ENCODE results near the gene SORBS1. TPM values are rescaled to one million over a fixed set of nuclear protein-coding genes. Genes with fewer than 3 reads are reported as not detected.

SORBS1 gene
- total RNA-seq, 1 donor from 2014 or later = 431 TPM

DNA sequence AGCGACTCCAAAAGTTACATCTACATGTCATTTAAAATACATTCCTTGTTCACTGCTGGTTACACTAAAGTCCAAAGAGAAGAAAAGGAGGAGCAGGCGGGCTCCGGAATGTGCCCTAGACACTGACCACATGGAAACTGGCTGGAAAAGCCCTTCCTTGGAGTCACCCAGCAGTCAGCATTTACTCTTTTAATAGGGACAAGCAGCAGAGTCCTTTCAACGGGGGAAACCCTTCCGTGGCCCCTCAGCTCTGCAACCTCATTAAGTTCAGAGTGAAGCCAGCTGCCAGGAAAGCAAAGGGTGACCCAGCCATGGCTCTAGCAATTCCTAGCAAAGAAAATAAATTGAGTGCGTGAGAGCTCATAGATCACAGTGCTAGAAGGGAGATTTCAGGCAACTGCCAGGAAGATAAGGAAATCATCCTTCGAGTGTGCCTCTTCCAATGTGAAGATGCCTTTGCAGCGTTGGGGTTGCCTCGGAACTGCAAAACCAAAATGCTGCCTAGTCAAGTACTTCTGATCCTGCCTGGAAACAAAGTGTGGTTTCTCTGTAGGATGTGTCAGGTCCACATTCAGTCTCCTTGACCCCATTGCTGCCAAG is 101.6 kb downstream of the SORBS1 start:
- no peak for DNase-seq (ENCODE audit: low spot score)

GRCh38 chr10:95458871-95459270 is 102.3 kb downstream of the SORBS1 start:
- no peak for DNase-seq (ENCODE audit: low spot score)

GRCh38 chr10:95458014-95458413 is 103.2 kb downstream of the SORBS1 start:
- DNase-seq (ENCODE audit: low spot score) = no peak

GRCh38 chr10:95457319-95457886 is 103.8 kb downstream of the SORBS1 start:
- DNase-seq (ENCODE audit: low spot score) = no peak

DNA sequence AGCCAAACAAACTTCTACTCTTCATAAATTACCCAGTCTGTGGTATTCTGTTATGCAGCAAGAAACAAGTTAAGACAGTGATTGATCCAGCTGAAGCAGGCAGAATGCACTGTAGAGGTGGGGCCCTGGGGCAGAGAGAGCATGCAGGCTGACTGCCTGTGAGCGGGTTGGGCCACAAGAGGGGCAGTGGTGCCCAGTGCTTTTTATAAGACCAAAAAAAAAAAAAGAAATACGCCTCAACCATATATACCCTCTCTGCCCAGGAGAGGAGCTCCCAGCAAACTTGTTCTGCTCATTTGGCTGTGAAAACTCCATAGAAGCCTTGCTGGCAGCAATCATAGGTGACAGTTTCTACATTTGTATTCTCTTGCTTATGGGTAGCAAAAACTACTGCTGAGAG is 104.7 kb downstream of the SORBS1 start:
- DNase-seq (ENCODE audit: low spot score) = no peak

DNA sequence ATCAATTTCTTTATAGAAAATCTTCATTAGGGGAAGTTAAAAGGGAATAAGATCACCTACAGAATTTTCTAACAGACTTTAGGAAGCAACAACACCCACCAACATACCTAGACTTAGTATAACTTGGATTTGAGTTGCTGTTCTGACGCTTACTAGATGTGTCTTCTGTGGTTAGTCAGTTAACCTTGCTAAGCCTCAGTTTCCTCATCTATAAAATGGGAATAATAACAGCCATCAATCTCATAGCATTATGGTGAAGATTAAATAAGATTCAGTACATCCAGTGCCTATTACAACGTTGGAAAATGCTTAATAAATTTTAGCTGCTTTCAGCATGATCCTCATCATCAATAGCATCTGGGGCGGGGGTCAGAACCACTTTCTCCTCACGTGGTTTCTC is 106.2 kb downstream of the SORBS1 start:
- no peak for DNase-seq (ENCODE audit: low spot score)

DNA sequence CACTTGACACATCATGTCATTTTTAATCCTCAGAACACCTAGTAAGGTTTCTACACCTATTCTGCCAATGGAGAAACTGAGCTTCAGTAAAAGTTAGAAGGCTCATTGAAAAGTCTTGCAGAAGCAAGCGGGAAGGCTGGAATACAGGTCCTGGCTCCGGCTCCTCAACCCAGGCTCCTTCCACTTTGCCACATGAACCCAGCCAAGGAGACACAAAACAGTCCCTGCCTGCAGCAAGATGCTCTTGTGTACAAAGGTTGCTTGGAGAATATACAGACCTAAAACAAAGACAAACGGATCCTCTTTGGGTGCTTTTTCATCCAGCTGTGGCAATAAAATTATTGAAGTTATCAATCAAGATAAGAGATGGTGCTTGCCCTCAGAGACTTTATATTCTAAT is 106.8 kb downstream of the SORBS1 start:
- DNase-seq (ENCODE audit: low spot score) = no peak

GRCh38 chr10:95451568-95452524 is 109.3 kb downstream of the SORBS1 start:
- no peak for DNase-seq (ENCODE audit: low spot score)

DNA sequence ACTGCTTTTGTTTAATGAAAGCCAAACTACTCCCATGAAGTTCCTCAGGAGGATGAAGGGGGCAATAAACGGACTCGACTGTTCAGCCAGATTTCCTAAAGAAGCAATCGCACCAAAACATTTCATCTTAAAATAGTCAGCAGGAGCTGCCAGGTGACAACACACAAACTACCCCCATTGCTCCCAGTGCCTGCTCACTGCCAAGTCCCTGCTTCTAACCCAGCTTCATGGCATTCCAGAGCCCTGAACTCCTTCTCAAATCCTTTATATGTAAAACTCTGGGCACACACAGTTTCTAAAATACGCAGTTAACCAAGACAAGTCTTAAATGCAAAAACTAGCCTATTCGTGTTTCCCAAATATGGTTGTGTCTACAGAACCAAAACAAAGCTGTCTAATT is 110.0 kb downstream of the SORBS1 start:
- DNase-seq (ENCODE audit: low spot score) = no peak

- DNase-seq (ENCODE audit: low spot score) = no peak
Observed at GRCh38 chr10:95450188-95450587, 111.0 kb downstream of the SORBS1 start.

DNA sequence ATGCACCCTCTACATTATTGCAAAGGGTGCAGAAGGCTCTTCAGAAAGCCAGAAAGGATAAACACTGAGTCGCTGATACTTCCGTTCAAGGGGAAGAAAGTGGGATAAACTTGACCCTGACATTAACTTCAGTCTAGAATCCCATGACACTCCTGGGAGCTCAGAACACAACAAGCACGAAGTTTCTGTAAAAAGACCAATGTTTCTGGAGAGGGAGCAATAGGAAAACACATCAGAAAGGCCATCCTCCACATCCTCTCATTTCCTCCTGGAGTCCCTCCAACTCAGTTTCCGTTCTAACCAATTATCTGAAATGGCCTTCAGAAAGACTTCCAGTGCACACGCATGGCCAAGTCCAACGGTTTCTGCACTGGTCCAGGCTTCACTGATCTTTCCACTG is 113.5 kb downstream of the SORBS1 start:
- DNase-seq (ENCODE audit: low spot score) = no peak

DNA sequence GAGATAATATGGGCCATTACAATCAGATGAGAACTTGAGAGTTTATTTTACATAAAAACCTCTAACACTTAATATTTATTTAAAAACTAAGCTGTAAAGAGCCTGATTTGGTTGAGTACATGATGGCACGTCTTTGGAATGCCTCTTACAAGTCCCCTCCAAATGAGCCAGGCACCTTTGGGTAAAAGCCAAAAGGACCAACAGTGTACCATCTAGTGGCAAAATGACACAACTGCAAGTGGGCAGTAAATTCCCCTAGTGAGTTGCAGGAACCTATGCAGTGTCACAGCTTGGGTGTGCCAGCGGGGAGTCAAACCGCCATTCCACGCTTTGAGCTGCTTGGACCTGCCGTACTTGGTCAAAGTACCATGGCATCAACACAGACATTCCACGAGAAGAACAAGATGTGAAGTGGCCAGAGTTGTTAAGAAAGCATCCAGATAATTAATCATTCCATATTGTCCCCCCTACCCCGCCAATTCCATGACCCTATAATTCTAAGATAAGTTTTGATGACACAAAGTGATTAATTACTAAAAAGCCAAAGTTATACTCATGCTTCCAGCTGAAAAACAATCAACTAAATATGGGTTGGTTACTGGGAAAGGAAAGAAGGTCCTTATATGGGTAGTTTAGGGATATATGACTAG is 115.2 kb downstream of the SORBS1 start:
- peak; percentile 60 for DNase-seq (ENCODE audit: low spot score)

DNA sequence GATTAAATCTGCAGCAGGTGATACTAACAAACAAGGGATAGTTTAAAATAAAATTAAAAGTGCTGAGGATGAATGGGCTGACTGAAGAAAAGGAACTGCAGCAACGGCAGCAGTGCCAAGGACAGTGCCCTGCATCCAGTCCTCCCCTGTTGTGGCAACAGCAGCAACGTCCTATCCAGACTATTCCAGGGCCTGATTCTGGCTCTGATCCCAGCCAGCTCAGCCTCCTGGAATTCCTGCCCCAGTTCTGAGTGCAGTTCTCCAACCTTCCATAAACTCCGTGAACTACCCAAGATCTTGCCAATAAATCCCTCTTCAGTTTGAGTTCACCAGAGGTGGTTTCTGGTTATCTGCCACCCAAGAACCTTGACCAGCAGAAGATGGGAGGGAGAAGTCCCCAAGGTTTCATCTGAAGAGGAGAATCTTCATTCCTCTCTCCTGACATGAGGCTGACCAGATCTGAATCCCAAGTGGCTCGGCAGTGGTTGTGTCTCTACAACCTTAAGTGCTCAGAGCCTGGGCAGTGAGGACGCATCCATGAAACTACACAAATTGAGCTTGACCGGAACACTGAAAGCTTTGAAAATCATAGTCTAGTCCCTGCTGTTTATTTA is 115.8 kb downstream of the SORBS1 start:
- DNase-seq (ENCODE audit: low spot score) = peak; percentile 83

DNA sequence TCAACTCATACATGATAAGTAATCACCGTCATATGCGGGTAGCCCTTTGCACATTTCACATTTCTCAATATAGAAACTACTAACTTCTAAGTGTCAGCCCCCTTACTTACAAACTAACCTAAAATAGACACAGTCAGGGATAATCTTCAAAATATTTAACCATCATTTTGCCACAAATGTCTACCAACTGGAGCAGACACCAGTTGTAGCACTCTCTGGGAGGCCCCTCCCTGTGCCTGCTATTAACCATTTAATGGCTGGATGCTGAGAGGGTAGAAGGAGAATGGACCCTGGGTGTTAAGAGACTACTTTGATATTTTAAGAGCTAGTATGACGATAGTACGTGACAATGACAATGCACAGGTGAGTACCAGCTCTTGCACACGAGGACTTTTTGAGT is 116.4 kb downstream of the SORBS1 start:
- no peak for DNase-seq (ENCODE audit: low spot score)

- no peak for DNase-seq (ENCODE audit: low spot score)
Observed at GRCh38 chr10:95443636-95444035, 117.5 kb downstream of the SORBS1 start.

DNA sequence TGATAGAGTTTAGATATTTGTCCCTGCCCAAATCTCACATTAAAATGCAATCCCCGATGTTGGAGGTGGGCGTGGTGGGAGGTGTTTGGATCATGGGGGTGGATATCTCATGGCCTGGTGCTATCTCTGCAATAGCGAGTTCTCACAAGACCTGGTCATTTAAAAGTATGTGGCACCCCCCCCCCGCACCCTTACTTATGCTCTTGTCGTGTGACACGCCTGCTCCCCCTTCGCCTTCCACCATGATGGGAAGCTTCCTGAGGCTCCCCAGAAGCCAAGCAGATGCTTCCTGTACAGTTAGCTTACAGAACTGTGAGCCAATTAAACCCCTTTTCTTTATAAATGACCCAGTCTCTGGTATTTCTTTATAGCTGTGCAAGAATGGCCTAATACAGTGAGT is 118.8 kb downstream of the SORBS1 start:
- no peak for DNase-seq (ENCODE audit: low spot score)

GRCh38 chr10:95441547-95441923 is 119.6 kb downstream of the SORBS1 start:
- no peak for DNase-seq (ENCODE audit: low spot score)

GRCh38 chr10:95440756-95441546 is 120.2 kb downstream of the SORBS1 start:
- DNase-seq (ENCODE audit: low spot score) = no peak

GRCh38 chr10:95440038-95440725 is 121.0 kb downstream of the SORBS1 start:
- no peak for DNase-seq (ENCODE audit: low spot score)

- DNase-seq (ENCODE audit: low spot score) = no peak
Observed at GRCh38 chr10:95438781-95439180, 122.4 kb downstream of the SORBS1 start.

- DNase-seq (ENCODE audit: low spot score) = no peak
Observed at GRCh38 chr10:95437669-95438068, 123.5 kb downstream of the SORBS1 start.
